GM12801 (cell line): ENCODE data around the gene ANKS1A.

ENCODE experiments used
- CTCF ChIP-seq: IDR thresholded peaks from one replicate; pipeline ENCODE4 v1.5.1; 2011; ENCODE audit warnings: control low read depth; ENCODE audit not compliant: insufficient read length; ENCODE audit errors: extremely low read depth

The ANKS1A gene

GRCh38 chr6:35067234-35067633 lies 178.2 kb downstream of the ANKS1A start:
- no peak for TF ChIP-seq CTCF

GRCh38 chr6:35068206-35068605 lies 179.2 kb downstream of the ANKS1A start:
- no peak for TF ChIP-seq CTCF

GRCh38 chr6:35068644-35069043 lies 179.6 kb downstream of the ANKS1A start:
- TF ChIP-seq CTCF, result no peak

- no peak for TF ChIP-seq CTCF
Observed at GRCh38 chr6:35069262-35069661, 180.2 kb downstream of the ANKS1A start.

- TF ChIP-seq CTCF, result no peak
Observed at GRCh38 chr6:35070111-35070510, 181.1 kb downstream of the ANKS1A start.

GRCh38 chr6:35071347-35071994 lies 182.4 kb downstream of the ANKS1A start:
- no peak for TF ChIP-seq CTCF

- no peak for TF ChIP-seq CTCF
Observed at GRCh38 chr6:35072051-35072697, 183.1 kb downstream of the ANKS1A start.
